Iris pigment epithelial cell (primary cell): ENCODE data around the gene TEKT5.

Experiments
- DNase-seq: peaks from one replicate; pipeline ENCODE4 v3.0.0-alpha.2; 2011; ENCODE audit warnings: low read depth

Gene TEKT5

DNA sequence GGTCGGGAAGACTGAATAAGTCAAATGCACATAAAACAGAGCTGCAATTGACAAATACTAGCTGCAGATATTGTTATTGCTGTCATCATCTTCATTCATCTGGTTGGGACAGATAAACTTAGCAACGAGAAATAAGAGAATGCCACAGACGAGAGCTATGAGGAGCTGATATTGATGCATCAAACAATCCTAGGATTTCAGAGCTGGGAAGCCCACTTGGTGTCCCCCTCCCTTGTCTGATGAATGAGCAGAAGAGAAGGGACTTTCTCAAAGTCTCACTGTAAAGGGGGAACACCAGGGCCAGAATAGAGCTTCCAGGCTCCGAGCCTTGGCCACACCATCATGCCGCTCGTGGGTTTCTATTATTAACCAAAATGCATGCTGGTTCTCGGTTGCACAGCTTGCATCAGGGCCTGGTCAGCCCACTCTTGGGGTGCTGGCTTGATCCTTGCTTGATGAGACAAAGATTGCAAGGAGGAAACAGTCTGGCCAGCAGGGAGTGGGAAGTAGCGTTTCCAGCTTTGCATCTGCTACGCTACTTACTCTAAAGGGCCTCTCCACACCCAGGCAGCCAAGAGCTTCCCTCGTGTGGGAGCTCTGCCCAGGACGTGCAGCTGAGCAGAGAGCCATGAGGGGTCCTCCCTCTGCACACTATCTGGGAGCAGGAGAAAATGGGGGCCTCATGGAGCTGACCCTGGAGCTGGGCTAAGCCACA is 85.9 kb downstream of the TEKT5 start:
- DNase-seq = no peak

DNA sequence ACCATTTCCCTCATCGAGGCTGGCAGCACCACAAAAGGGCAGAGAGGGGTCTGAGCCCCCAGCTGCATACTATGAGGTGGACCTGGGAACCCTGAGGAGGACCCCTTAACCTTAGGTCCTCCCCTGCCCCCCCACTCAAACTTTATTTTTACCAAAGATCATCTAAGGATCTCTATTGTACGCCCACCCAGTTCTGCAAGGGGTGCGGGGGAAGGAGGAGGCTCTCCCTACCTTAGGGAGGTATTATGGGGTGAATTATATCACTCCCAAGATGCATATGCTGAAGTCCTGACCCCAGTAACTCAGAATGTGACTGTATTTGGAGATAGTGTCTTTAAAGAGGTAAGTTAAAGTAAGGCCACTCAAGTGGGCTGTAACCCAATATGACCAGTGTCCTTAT is 87.6 kb downstream of the TEKT5 start:
- no peak for DNase-seq

DNA sequence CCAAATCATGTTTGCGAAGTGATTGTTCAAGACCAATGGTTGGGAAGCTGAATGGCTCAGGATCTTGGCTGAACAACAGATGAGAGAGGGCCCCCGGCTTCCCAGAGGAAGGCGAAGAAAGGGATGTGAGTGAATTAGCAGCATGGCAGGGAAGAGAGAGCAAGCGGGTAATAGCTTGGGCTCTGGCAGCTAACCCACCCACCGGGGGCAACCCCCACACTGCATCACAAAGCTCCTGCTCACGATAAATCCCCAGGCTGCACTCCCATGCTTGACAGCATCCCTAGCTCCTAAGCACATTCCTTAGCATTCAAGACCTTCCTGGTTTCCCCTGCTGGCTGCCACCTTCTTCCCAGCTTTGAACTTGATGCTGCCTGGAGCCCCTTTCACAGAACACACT is 88.1 kb downstream of the TEKT5 start:
- no peak for DNase-seq

DNA sequence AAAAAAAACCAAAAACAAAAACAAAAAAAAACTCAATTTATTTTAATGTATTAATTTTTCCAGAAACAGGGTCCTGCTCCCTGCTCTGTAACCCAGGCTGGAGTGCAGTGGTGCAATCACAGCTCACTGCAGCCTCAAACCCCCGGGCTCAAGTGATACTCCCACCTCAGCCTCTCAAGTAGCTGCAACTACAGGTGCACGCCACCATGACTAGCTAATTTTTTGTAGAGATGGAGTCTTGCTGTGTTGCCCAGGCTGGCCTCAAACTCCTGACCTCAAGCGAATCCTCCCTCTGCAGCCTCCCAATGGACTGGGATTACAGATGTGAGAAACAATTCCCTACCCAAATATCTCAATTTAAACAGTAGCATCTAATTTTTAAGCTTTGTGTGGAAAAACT is 89.1 kb downstream of the TEKT5 start:
- DNase-seq = no peak

DNA sequence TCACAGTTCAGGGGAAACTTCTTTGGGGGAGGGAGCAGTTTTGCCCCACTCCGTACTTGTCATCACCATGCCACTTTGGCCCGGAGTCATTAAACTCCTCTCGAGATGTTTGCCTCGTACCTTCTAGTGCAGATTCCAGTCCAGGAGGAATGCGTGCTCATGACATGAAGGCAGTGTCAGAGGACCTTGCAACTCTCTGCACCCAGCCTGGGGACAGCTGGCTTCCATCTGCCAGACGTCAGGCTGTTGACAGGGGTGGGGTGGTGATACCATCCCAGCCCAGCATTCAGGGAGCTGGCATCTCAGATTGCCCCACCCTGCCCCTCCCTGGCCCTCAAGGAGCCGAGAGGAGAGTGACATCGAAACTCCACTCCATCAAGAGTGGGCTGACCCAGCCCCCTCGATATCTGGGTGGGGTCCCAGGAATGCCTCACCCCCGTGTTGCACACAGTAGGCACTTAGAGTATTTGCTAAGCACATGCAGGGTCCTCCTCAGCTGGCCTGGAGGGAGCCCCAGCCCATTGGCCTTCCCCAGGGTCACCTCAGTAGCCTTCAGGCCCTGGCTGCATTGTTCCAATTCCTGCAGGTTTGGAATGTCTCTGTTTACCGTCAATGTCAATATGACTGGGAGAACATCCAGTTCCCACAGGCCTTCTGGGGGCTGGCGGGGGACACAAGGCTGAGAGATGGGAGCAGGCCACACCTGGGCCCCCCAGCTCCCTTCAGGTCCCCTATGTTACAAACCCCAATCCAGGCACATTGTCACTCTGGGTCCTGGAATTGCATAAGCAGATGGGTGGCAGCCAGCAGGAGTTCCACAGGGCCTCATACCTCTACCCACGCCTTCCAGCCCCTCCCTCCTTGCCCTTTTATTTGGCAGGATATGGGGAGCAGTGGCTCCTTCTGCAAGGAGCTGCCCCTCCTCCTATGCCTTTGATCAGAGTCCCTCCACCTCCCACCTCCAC is 93.0 kb downstream of the TEKT5 start:
- DNase-seq = no peak

DNA sequence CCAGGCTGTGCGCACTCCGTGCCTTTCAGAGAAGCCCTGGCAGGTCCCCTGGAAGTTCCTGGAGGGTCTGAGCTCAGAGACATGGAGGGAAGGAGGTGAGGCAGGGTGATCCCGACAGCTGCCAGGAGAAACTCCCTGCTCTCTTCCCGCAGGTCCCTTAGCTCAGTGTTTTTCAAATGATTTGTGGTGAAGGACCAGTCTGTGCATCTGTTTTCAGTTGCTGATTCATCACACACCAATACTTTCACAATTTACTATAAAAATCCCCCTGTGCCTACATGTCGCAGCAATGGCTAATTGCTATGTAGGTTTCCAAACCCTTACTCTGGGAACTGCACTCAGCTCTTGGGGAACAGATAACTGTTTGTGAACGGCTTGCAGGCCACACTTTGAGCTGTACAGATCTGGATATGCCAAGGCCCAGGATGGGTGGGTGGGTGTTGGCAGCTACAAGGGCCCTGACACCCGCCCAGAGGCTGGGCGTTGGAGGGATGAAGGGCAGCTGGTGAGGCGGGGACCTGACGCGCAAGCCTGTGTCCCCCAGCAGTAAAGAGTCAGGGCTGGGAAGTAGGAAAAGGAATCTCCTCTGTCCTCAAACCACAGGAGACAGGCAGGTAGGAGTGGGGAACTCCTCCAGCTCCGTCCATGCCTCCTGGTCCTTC is 93.8 kb downstream of the TEKT5 start:
- no peak for DNase-seq

DNA sequence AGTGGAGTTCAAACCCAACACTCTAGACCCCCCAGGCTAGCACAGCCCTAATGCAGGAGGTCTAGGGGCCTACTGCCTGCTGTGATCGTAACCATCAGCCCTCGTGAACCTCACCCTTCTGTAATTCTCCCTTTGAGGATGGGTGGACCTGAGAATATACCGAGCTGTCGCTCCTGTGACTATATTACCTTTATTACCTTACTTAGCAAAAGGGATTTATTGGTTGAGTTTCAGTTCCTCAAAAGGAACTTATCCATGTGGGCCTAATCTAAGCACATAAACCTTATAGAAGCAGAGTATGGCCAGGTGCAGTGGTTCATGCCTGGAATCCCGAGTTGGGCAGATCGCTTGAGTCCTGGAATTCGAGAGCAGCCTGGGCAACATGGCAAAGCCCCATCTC is 95.1 kb downstream of the TEKT5 start:
- no peak for DNase-seq

DNA sequence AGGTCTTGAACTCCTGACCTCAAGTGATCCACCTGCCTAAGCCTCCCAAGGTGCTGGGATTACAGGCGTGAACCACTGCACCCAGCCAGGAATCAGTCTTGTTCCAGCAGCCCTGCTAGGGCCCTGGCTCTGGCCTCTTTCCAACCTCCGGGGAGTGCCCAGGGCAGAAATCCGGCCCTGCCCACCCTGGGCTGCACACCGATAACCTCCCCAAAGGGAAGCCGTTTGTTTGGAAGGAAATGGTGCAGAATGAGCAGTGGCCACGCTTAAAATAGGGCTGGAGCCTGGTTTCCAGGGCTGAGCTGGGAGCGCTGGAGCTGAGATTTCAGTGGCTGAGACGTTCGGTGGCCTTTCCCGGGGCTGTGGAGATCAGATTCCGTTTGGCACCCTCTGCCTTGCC is 96.6 kb downstream of the TEKT5 start:
- no peak for DNase-seq

DNA sequence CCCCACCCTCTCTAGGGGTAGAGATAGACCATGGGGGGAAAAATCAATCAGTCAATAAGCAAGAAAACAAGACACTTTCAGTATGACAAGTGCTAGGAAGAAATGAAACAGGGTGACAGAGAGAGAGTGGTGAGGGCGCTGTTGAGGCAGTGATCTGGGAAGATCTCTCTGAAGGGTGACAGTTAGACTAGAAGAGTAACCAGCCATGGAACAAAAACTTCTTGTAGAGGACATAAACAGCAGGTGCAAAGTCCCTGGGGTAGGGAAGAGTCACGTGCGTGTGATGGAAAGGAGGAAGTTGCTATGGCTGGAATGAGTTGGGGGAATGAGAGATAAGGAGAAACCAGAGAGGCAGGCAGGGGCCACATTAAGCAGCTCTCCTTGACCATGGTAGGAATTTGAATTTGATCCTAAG is 97.5 kb downstream of the TEKT5 start:
- no peak for DNase-seq

DNA sequence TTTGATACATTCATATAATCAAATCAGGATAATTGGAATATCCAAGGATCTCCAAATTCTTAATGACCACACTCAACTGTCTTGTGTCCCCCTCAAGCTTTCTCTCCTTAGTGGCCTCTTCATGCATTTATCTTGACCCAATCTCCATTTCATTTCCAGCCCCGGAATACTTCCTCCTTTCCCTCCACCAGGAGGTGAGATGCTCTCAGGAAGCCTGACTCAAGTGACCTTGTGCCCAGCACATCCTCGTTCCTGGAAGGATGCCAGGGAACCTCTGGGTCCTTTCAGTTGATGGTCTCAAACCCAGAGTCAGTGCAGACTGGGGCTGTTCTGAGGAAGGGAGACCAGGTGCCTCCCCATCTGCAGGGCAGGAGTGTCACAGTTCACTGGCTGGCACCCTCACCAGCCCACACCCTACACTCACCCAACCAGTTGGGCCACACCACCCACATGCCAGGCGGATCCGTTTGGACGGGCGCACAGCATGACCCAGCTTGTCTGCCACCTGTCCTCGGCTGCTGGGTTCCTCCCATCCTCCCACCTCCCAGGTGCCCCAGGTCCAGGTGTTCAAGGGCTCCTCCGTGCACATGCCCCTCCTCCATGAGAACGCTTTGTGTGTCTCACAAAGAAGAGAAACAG is 100.3 kb downstream of the TEKT5 start:
- no peak for DNase-seq

DNA sequence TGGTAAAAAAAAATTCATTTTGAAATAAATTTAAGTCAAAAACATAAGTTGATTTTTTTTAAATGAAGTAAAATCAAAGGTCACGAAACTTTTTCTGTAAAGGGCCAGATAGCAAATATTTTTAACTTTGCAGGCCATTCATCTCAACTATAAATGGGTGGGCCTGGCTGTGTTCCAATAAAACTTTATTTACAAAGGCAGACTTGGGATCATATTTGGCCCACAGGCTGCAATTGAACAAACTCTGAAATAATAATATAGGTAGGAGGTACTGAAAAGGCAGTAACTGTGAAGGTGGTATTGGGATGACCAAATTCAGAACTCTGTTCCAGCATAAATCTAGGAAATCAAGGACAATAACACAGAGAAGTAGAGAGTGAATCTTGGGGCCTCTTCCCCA is 102.1 kb downstream of the TEKT5 start:
- no peak for DNase-seq

DNA sequence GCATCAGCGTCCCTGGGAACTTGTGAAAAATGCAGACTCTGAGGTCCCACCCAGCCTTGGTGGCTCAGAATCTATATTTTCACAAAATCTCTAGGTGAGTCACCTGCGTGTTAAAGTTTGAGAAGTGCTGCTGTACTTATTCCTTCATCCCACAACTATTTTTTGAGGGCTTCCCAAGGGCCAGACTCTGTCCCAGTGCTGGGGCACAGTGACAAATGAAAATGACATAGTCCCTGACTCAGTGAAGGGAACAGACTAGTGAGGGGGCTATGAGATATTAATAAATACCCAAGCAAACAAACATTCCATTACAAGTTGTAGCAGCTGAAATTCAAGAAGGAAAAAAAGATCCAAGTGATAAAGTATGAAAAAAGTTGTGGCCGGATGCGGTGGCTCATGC is 104.4 kb downstream of the TEKT5 start:
- DNase-seq = no peak

DNA sequence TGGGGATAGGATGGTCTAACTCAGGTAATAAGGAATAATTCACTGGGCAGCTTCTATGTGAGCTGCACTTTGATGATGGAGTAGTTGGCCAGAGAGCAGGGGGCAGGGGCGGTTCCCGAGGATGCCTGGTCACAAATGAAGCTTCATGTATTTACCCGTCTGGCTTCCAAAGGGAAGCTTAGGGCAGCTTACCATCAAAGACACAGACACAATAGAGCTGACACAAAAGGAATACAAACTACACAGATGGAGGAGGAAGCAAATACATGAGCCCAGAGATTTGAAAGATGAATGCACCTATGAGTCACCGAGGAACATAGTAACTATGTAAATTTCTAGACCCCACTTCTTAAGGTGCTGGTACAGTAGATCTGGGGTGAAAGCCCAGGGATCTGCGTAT is 105.6 kb downstream of the TEKT5 start:
- DNase-seq = no peak

DNA sequence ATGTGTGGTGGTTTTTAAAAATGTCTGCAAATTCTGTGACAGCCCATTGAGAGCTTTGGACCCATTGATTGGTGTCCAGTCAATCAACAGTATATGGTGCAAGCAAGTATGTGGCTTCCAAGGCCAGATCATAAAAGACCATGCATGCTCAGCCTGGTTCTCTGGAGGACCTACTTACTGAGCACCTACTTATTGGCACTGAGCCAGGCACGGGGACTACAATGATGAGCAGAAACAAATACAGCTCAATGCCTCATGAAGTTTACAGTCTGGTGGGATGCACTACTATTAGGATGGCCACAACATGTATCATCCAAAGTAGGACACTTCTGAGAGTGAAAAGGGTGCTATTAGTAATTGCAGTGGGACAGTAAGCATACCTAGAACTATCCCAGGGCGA is 107.1 kb downstream of the TEKT5 start:
- no peak for DNase-seq

DNA sequence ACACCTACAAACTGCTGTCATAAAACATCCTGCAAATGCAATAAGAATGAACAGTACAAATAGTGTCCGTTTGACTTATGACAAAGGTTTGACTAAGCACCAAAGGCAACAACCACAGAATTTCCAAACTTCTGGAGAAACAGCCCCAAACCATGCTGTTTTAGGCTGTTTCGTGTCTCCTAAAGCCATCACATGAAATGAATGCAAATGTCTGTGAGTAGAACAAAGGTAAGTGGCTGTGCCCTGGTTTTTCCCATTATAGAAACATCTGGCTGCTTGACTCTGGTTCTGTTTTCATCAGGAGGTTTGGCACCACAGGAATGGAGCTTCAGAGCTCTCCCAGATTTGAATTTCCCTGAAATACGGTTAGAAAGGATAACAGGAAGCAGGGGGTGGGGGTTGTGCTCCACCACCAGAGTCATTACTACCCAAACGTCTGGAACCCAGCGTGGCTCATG is 109.7 kb downstream of the TEKT5 start:
- no peak for DNase-seq

DNA sequence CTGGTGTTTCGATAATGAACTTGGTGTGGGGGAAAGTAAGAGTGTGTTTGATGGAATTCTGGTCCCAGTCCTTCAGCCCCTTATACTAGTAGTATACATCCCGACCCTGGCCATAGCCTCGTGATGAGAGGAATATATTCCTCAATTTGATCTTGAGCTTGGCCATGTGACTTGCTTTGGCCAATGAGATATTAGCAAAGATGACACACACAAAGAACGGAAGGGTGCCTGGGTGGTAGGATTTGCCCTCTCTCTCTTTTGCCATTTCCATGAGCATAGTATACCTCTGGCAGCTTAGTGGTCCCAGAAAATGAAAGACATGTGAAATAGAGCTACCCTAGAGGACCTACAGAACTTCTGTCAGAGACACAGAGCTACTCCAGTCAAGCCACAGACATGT is 111.5 kb downstream of the TEKT5 start:
- DNase-seq = no peak

DNA sequence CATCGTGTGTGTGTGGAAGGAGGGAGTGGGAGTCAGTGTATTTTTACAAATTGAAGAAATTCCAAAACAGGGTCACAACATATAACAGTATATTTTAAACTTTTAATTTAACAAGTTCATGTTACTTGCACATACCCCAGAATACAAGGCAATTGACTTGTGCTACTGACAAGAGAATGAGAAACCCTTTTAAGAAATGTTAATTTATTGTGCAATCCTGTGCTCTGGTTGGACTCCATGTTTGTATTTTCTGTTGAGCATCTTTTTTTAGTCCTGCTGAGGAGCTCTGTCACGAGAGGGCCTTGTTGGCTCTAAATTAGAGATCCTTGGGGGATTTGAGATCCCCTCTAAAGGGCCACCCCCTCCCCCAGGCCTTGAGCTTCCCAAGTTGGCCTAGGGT is 113.2 kb downstream of the TEKT5 start:
- peak; percentile 45 for DNase-seq

DNA sequence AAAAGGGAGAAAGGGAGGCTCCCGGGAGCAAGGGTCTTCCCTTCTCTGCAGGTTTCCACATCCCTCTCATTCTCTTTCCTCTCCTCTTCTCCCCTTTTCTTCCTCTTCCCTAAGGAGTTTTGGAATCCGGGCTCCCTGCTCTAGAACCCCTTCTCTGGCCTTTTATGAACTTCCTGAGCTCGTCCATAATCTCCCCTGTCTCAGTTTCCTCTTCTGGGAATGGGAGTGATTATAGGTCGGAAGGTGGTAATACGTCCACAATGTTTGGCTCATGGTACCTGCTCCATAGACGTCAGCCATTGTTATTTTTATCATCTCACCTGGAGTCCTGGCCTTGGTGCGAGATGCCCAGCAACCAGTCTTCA is 113.9 kb downstream of the TEKT5 start:
- no peak for DNase-seq

DNA sequence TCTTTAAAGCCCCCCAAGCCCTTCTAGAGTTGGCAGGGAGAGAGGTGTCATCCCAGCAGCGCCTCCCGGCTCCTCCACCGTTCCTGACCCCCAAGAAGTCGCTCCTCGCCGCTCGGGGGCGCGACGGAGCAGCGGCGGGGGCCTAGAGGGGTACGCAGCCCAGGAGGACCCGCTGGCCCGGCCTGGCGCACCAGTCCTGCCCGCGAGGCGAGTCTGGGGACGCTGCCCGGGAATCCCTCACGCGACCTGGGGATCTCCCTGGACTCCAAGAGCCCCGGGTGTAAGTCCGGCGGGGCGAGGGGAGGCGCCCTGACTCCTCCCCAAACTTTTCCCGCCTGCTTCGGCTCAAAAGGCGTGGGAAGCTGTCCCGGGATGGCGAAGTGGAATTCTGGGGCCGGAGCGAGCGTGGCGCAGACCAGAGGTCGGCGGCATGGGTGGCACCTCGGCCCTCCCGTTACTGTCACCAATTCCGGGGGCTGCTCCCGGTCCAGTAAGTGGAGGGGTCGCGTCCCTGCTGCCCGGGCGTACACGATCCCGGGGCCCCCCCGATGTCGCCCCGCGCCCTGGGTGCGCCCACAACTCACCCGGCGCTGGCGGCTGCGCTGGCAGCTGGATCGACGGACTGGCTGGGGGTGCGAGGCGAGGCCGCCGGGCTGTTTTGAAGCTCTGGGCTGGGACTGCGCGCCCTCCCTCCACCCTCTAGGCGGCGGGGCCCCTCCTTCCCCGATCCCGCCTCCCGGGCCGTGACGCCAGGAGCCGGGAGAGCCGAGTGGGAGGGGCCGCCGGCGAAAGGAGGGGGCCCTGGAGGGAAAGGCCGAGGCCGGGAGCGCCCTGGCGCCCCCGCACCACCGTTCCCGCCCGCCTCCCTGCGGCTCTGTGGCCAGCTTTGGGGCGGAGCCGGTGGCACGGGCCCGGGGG is 114.5 kb downstream of the TEKT5 start, which contains the start of gene EMP2:
Gene EMP2, minus strand, starts transcription at position 634 of the 918 bp plus-strand sequence. CDS start 32,981 bp downstream, outside the sequence.
- DNase-seq = peak; percentile 50

DNA sequence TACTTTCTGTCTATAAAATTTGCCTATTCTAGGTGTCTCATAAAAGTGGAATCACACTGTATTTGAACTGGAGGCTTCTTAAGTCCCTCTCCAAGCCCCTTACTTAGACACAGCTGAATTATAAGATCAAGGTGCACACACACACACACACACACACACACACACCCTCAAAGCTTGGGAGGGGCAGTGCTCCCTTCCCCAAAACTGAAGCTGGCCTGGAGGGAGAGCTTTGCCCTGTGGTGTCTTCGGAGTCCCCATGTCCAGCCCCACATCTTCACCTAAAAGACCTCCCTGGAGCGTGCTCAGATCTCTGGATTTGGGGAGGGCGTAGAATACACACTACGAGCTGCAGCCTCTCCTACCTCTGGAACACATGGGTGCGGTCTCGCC is 115.2 kb downstream of the TEKT5 start:
- no peak for DNase-seq
